GM12864 (cell line): Measurements from ENCODE around the gene SLC12A2.

Source experiments
- DNase-seq: peaks from one replicate; pipeline ENCODE4 v3.0.0-alpha.2; 2011; ENCODE audit warnings: low read depth
- H3K4me3 ChIP-seq: 2 replicates; pipeline ENCODE4 v1.5.1; 2011; ENCODE audit warnings: mild to moderate bottlenecking, low read depth, low read length, control low read depth
- TF ChIP-seq, protein P1 (sequence below): IDR thresholded peaks from 2 replicates; pipeline ENCODE4 v1.5.1; 2011; ENCODE audit warnings: low read depth, mild to moderate bottlenecking, moderate library complexity, low read length, control low read depth, inconsistent platforms; ENCODE audit errors: missing control alignments

Gene SLC12A2

DNA sequence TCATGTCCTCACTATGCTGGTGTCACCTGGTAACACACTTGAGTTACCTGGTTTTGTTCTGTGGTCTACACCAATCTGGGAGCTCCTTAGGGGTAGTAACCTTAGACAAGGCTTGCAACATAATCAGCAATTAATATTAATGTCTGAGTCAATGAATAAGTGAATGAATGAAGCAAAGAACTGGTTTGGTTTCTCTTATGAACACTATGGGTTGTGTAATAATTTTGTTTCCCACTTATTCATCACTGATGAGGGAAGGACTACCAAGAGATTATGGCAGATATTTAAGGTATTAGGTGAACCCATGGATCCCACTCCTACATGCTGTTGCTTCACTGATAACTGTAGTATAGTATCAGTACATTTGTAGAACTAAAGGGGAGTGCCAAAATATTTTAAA, 116.0 kb downstream of the SLC12A2 start:
- DNase-seq, result no peak
- TF ChIP-seq, protein P1, sequence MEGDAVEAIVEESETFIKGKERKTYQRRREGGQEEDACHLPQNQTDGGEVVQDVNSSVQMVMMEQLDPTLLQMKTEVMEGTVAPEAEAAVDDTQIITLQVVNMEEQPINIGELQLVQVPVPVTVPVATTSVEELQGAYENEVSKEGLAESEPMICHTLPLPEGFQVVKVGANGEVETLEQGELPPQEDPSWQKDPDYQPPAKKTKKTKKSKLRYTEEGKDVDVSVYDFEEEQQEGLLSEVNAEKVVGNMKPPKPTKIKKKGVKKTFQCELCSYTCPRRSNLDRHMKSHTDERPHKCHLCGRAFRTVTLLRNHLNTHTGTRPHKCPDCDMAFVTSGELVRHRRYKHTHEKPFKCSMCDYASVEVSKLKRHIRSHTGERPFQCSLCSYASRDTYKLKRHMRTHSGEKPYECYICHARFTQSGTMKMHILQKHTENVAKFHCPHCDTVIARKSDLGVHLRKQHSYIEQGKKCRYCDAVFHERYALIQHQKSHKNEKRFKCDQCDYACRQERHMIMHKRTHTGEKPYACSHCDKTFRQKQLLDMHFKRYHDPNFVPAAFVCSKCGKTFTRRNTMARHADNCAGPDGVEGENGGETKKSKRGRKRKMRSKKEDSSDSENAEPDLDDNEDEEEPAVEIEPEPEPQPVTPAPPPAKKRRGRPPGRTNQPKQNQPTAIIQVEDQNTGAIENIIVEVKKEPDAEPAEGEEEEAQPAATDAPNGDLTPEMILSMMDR, result no peak
- H3K4me3 ChIP-seq, result no peak overlapping the region

DNA sequence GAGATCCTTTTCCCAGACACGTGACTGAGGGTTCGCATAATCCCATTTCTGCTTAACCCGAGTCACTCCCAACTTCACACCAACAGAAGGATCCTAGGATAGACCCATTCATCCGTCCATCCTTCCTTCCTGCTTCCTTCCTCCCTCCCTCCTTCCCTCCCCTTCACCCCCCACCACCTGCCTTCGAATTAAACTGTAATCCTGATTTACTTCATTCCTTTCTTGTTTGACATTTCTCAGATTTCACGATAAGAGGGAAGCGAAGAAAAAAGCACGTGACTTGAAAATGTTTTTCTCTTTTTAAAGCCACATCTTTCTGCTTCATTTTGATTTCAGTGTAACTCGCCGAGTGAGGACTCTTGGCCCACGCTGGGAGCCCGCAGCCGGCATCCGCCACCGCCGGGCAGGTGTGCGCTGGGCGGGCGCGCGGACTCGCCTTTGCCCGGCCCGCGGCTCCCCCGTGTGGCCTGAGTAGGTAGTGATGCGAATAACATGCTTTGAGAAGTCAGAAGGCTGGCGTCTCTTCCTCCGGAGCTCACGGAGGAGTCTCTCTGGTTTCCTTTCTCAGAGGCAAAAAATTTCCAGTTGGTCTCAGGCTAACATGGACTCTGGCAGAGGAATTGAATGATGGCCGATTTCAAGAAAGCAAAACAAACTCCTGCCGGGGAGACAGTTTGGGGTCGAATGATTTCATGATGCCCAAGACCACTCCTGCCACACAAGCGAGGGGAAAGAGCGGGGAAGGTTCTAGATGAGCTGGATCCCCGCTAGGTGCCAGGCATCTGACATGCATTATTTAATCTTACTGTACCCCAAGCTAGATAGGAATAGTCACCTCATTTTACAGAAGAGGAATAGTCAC, 117.7 kb downstream of the SLC12A2 start:
- no peak overlapping the region for H3K4me3 ChIP-seq
- TF ChIP-seq, protein P1, result peak; percentile 82
- no peak for DNase-seq

DNA sequence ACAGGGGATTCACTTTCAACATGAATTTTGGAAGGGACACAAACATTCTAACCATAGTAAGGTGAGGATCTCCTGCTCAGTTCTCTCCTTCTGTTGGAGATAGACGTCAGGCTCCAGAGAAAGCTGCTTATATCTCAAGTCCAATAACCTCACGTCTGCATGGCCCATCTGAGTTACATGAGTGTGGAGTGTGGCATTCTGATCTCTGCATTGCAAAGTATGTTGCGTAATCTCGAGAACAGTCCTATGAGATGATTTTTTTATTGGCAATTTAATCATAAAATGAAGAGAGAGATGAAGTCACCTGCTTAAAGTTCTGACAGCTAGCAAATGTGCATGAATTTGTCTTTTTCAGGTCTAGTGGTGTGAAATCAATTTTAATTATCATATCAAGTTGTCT, 118.8 kb downstream of the SLC12A2 start:
- TF ChIP-seq, protein P1, result no peak
- no peak for DNase-seq
- H3K4me3 ChIP-seq, result no peak overlapping the region

DNA sequence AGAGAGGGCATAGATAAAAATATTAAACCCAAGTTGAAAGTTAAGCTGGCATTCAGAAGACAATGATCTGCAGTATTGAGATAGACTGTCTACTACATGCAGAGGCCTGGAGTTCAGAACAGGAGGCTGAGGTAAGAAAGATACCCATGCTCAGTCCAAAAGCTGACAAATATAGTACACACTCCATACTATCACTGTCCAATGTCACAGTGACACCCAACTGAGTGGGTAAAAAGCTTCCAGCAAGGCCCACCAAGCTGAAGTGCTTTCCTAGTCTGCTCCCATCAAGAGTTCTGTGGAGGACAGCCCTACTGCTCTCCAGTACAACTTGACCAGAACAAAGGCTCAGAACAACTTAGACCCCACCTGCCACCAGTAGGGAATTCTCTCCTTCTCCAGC, 124.9 kb downstream of the SLC12A2 start:
- TF ChIP-seq, protein P1, result no peak
- no peak overlapping the region for H3K4me3 ChIP-seq
- DNase-seq, result no peak

GRCh38 chr5:128212191-128212806, 128.7 kb downstream of the SLC12A2 start:
- DNase-seq, result no peak
- H3K4me3 ChIP-seq, result no peak overlapping the region
- TF ChIP-seq, protein P1, result no peak

- H3K4me3 ChIP-seq, result no peak overlapping the region
- TF ChIP-seq, protein P1, result peak; percentile 69
- peak; percentile 37 for DNase-seq
These were observed 129.8 kb downstream of the SLC12A2 start for GRCh38 chr5:128213340-128213739.

- no peak for DNase-seq
- TF ChIP-seq, protein P1, result no peak
- no peak overlapping the region for H3K4me3 ChIP-seq
These were observed 130.3 kb downstream of the SLC12A2 start for GRCh38 chr5:128213833-128214232.
